HG03354 (cell line): ENCODE measurements around the gene PHKG1.
"Not testable (repeated sequence)": the region's sequence is repeated elsewhere in the genome, so short reads cannot be mapped to it uniquely, and the experiment has no call there.

ENCODE experiments used
- ATAC-seq: cut with Tn5 transposase; IDR thresholded peaks from one replicate; pipeline ENCODE4 v1.9.1; 2021; ENCODE audit warnings: mild to moderate bottlenecking; ENCODE audit not compliant: unreplicated experiment, poor library complexity, severe bottlenecking

Gene PHKG1

DNA sequence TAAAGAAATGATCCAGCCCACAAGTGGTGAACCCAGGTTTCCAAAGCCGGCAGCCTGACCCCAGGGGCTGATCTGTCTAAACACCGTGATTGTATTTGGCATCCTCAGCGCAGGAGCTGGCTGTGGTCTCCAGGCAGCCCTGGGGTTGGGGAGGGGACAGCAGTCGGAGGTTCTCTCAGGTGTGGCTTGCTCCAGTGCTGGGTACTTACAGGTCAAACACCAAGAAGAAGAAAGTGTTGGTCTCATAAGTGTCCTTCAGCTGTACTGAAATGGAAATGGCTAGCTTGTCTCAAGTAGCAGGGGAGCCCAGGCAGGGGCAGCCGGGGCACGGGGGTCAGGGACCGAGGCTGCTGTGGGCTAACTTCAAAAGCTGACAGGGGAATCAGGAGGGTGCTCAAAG lies 6.0 kb downstream of the PHKG1 start:
- ATAC-seq = no peak

DNA sequence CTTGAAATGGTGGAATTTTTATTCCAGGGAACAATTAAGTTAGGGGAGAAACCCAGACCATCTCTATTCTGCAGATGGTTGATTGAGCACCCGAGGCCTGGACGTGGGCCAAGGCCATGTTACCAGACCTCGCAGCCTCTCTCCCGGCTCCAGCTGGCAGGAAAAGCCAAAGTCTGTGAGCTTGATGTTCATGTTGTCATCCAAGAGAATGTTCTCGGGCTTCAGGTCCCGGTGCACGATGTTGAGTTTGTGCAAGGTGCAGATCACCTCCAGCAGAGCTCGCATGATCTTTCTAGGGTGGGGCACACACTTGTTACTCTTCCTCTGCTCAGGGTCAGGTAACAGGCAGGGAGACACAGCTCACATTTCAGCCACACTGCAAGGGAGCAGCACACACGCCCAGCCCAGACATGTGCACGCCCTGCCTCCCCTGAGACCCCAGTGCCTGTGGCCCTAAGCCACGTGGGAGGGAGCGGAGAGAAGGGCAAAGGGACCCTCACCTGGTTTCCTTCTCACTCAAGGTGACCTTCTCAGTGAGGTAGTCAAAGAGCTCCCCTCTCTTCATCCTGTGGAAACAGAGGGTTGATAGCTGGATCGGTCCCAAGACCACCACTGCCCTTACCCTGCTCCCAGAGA lies 9.5 kb downstream of the PHKG1 start:
- no peak for ATAC-seq

DNA sequence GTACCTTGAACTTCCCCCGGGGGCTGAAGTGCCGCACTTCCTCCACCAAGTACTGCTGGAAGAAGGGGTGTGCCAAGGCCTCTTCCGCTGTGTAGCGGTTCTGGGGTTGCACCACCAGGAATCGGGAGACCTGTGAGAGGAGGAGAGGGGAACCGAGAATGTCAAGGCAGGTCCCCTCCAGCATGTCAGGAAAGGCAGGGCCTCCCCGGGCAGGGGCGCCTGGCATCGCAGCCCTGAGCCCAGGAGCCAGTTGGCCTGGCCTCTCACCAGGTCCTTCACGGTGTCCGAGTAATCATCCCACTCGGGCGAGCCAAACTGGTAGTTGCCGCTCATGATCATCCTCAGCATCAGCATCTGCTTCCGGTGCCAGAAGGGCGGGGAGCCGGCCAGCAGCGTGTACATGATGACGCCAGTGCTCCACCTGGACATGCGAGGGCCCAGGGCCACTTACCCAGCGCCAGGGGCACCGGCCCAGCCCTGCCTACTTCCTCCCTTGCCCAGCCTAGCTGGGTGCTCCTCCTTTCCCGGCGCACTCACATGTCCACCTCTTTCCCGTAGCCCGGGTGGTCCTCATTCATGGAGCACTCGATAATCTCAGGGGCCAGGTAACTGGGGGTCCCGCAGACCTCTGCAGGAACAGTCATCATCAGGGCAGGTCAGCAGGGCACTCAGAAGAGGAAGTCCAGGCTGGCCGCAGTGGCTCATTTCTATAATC lies 11.0 kb downstream of the PHKG1 start:
- no peak for ATAC-seq

- not testable (repeated sequence) for ATAC-seq
These were observed 11.9 kb downstream of the PHKG1 start for GRCh38 chr7:56080726-56081435.

DNA sequence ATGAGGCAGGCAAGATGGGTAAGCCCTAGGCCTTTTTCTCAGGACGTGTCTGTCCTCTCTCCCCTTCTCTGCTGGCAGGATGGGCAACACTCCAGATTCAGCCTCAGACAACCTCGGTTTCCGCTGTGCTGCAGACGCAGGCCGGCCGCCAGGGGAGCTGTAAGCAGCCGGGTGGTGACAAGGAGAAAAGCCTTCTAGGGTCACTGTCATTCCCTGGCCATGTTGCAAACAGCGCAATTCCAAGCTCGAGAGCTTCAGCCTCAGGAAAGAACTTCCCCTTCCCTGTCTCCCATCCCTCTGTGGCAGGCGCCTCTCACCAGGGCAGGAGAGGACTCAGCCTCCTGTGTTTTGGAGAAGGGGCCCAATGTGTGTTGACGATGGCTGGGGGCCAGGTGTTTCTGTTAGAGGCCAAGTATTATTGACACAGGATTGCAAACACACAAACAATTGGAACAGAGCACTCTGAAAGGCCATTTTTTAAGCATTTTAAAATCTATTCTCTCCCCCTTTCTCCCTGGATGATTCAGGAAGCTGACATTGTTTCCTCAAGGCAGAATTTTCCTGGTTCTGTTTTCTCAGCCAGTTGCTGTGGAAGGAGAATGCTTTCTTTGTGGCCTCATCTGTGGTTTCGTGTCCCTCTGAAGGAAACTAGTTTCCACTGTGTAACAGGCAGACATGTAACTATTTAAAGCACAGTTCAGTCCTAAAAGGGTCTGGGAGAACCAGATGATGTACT lies 13.1 kb downstream of the PHKG1 start:
- no peak for ATAC-seq

GRCh38 chr7:56078196-56078595 lies 14.6 kb downstream of the PHKG1 start:
- no peak for ATAC-seq

DNA sequence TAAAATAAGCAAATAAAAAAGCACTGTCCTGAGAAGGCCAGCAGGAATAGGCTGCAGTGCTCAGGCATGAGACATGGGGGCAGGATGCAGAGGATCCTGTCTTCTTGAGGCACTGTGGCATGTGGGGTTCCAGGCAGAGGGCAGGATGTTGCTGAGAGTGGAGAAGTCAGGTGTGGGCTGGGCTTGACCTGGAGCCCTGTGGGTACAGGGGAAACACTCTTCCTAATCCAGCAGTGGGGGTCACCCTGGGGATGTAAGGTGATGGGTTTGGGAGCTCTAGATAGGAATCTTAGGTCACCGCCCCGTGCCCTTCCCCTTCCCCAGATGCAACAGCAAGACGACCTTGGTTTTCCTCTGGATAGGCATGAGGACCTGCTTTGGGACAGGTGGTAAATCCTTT lies 15.1 kb downstream of the PHKG1 start:
- ATAC-seq = no peak

DNA sequence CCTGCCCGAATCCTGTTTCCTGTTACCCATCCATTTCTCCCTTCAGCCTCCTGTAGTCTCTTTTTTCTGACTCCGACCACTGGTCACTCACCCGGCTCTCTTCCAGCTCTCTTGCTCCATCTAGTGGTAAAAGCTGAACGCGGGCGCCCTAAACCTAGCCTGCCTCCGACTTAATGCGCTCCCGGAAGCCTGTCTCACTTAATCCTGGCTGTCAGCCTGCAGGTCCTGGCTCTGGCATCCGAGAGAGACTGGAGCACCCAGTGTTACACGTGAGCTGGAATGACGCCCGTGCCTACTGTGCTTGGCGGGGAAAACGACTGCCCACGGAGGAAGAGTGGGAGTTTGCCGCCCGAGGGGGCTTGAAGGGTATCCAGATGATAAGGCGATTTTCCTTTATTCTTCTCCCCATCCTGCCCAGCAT lies 18.4 kb downstream of the PHKG1 start:
- ATAC-seq = peak; percentile 94

DNA sequence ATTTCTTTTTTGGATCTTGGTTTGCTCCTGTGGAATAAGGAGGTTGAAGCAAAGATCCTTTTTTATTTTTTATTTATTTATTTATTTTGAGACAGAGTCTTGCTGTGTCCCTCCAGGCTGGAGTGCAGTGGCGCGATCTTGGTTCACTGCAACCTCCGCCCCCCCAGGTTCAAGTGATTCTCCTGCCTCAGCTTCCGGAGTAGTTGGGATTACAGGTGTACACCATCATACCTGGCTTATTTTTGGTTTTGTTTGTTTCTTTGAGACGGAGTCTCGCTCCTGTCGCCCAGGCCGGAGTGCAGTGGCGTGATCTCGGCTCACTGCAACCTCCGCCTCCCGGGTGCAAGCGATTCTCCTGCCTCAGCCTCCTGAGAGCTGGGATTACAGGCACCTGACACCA lies 26.4 kb downstream of the PHKG1 start:
- not testable (repeated sequence) for ATAC-seq

- ATAC-seq = peak; percentile 84
These were observed 28.7 kb downstream of the PHKG1 start, which contains the start of gene SUMF2 for GRCh38 chr7:56063882-56064625. SUMF2 (plus strand) TSS chr7:56064286; CDS start chr7:56064312, 26 bp downstream.

- ATAC-seq = no peak
These were observed 29.3 kb downstream of the PHKG1 start for GRCh38 chr7:56063500-56063881.

- no peak for ATAC-seq
These were observed 30.4 kb downstream of the PHKG1 start for GRCh38 chr7:56062382-56062781.

GRCh38 chr7:56053993-56054392 lies 38.8 kb downstream of the PHKG1 start:
- ATAC-seq = no peak

GRCh38 chr7:56053379-56053778 lies 39.4 kb downstream of the PHKG1 start:
- no peak for ATAC-seq

- ATAC-seq = peak; percentile 96
These were observed 41.2 kb downstream of the PHKG1 start, which contains the start of the genes CCT6A and PSPH for GRCh38 chr7:56051339-56052191. CCT6A (plus strand) TSS chr7:56051765; CDS start chr7:56051849, 84 bp downstream. PSPH (minus strand) TSS chr7:56051444; CDS start chr7:56021212, 30,232 bp downstream.

DNA sequence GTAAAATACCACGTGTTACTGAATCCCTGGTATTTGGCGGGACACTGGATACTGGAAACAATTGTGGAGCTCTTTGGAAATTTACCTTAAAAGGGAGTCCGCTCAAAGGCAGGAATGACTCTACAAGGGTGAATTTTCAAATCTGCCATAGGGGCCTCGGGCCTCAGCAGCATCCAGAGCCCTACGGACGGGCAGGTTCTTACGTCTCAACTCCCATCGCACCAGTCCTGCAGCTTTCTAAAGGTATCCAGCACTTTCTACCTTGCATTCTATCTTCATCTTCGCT lies 41.8 kb downstream of the PHKG1 start:
- no peak for ATAC-seq

GRCh38 chr7:56048763-56049162 lies 44.0 kb downstream of the PHKG1 start:
- not testable (repeated sequence) for ATAC-seq

DNA sequence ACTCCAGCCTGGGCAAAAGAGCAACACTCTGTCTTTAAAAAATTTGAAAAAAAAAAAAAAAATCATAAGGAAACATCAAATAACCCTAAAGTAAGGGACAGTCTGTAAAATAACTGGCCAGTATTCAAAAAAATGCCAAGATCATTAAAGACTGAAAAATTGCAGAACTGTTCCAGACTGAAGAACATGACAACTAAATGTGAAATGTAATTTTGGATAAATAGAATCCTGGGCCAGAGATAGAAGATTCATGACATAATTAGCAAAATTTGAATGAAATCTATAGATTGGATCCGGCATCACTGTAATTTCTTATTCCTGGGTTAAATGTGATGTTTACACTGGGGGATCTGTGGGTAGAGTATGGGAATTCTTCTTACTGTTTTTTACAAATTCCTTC lies 44.5 kb downstream of the PHKG1 start:
- ATAC-seq = no peak
